HG03571 (cell line): Measurements from ENCODE around the gene SLC9A1.
"Not testable (repeated sequence)": the region's sequence is repeated elsewhere in the genome, so short reads cannot be mapped to it uniquely, and the experiment has no call there.

ENCODE experiments used
- ATAC-seq: cut with Tn5 transposase; IDR thresholded peaks from one replicate; pipeline ENCODE4 v1.9.1; 2021; ENCODE audit not compliant: unreplicated experiment

SLC9A1 gene

GRCh38 chr1:27154991-27155781 lies at the start of gene SLC9A1:
Gene SLC9A1 (minus strand): TSS chr1:27155125. CDS start chr1:27154334, 791 bp downstream.
- peak; percentile 90 for ATAC-seq

GRCh38 chr1:27203946-27204345 lies 49.0 kb upstream of the SLC9A1 start:
- no peak for ATAC-seq

GRCh38 chr1:27201295-27201694 lies 46.4 kb upstream of the SLC9A1 start:
- ATAC-seq, result no peak

DNA sequence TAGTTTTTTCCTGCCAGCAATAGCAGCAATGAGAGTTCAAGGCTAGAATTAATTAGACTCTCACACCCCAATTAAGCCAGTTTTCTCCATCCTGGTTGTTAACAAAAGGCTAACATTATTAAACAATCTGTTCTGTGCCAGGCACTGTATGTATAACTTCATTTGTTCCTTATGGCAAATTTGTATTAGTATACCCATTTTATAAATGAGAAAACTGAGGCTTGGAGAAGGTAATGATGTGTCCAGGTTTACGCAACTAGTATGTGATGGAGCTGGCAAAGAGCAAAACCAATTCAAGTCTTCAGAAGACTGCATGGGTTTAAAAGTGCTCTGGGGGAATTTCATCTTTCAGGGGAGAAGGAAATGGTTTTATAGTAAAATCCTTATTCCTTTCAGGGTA lies 38.3 kb upstream of the SLC9A1 start:
- ATAC-seq, result no peak

- ATAC-seq, result no peak
These were observed 37.2 kb upstream of the SLC9A1 start for GRCh38 chr1:27192039-27192529.

GRCh38 chr1:27184665-27185064 lies 29.7 kb upstream of the SLC9A1 start:
- ATAC-seq, result not testable (repeated sequence)

DNA sequence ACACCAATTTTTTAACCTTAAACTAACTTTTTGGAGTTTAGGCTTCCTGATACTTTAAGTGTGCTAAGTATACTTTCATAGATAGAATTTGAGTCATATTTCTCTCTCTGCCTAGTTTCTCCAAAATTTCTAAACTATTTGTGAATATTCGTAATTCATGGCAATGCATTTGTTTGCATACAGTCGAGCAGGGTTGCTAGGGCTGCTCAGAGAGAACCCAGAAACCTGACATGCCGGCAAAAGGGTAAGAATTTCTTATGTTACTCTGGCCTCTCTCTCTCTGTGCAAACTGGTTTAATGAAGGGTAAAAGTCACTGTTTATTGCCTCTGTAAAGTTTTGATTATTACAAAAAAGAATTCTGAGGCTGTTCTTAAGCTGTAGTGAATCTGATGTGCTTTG lies 25.1 kb upstream of the SLC9A1 start:
- no peak for ATAC-seq

- ATAC-seq, result no peak
These were observed 24.5 kb upstream of the SLC9A1 start for GRCh38 chr1:27179379-27179778.

DNA sequence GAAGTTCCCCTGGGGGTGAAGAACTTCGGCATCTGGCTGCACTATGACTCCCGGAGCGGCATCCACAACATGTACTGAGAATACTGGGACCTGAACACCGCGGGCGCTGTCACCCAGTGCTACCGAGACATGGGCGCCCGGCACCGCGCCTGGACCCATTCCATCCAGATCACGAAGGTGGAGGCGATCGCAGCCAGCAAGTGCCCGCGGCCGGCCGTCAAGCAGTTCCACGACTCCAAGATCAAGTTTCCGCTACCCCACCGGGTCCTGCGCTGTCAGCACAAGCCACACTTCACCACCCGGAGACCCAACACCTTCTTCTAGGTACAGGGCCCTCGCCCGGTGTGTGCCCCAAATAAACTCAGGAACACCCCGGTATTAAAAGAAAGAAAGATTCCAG lies 22.0 kb upstream of the SLC9A1 start:
- no peak for ATAC-seq

GRCh38 chr1:27176323-27176722 lies 21.4 kb upstream of the SLC9A1 start:
- ATAC-seq, result no peak

GRCh38 chr1:27172992-27173391 lies 18.1 kb upstream of the SLC9A1 start:
- ATAC-seq, result not testable (repeated sequence)

- no peak for ATAC-seq
These were observed 12.0 kb upstream of the SLC9A1 start for GRCh38 chr1:27166929-27167328.

GRCh38 chr1:27166351-27166802 lies 11.5 kb upstream of the SLC9A1 start:
- ATAC-seq, result no peak

- ATAC-seq, result no peak
These were observed 8.2 kb upstream of the SLC9A1 start for GRCh38 chr1:27163093-27163492.

DNA sequence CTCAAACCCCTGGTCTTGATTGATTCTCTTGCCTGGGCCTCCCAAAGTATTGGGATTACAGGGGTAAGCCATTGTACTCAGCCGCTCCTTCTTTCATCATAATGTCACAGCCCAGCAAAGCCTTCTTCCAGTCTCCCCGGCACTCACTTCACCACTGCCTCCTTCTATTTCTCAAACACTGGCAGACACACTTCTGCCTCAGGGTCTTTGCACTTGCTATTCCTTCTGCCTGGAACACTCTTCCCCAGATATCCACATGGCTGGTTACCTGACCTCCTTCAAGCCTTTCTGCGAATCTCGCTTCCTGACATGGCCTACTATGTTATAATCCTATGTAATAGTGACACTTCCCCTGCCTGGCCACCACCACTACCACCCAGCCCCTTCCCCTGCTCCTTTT lies 7.2 kb upstream of the SLC9A1 start:
- no peak for ATAC-seq

- ATAC-seq, result peak; percentile 49
These were observed 6.7 kb upstream of the SLC9A1 start for GRCh38 chr1:27161594-27161993.

DNA sequence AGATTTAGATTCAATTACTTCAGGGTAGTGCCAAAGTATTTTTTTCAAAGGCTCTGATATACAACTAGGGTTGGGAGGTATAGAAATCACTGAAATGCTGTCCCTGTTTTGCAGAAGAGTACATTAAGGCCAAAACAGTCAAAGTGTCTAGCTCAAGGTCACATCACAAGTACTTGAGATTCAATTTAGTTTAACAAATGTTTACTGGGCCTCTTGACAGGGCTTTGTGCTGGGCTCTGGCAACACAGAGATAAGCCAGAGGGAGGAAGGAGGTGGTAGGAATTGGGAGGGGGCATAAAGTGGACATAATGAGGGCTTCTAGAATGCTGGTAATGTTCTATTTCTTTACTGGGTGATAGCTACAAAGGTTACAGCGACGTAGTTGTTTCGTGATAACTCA lies 2.3 kb upstream of the SLC9A1 start:
- no peak for ATAC-seq

DNA sequence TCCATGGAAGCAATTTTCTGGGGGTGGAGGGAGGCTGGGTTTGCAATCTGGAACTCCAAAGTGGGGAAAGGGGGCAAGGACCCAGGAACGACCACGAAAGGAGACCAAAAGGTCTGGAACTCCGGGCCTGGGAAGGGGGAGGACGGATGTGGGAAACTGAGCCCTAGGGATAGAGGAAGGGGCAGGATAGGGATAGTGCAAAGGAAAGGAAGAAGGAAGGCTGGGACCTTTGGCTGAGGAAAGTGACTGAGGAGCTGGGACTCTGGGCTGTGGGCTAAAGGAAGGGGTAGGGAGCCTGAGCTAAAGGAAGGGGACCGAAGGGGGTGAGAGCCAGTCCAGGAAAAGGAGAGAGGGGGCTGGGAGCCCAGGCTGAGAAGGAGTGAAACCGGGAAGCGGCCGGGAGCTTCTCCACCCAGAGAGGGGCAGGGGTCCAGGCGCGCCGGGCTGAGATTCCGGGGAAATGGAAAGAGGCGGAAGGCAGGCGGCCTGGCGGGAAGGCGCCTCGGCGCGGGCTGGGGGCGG lies 395 bp downstream of the SLC9A1 start:
- ATAC-seq, result no peak

DNA sequence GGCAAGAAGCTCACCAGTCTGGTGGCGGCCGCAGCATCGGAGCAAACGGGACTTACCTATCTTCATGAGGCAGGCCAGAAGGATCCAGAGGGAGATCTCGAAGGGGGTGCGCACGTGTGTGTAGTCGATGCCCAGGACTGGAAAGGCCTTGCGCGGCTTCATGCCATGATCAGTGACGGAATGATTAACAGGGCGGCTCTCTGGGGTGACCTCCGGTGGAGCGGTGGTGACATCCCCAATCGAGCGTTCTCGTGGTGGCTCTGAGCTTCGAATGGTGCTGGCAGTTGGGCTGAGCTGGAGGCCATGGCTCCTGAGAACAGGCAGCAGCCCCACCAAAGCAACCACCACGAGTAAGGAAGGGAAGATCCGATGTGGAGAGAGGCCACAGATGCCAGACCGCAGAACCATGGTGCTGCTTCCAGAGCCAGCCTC lies 982 bp downstream of the SLC9A1 start:
- no peak for ATAC-seq

GRCh38 chr1:27153549-27153886 lies 1.4 kb downstream of the SLC9A1 start:
- no peak for ATAC-seq

DNA sequence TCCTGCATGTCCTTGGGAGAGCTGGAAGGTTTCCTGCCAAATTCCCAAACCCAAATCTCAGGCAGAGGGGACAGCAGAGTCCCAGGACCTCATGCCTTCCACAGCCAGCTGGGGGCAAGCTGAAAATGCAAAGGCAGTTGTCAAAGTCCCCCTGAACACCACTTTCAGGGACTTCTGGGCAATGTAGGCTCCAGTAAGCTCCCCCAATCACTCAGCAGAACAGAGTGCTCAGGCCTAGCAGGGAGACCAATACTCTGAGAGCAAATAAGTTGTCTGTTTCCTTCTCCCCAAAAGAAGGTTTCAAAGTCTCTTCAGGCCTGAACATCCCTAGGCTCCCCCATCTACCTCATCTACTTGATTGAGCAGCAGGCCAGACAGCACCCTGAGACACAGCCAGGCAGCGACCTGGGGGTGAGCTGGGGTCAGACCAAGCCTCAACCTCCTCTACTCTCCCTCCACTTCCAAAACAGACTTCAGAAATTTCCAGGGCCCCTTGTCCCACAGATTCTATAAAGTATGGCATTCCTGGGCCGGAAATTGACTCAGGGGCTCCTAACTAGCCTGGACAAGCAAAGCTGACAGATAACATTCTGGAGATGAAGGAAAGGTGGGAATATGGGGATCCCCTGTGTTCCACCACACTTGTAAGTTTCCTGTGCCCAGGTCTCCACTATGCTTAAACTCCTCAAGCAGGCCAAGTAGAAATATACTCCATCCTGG lies 1.9 kb downstream of the SLC9A1 start:
- no peak for ATAC-seq
